GM18951 (cell line): ENCODE results near the gene THOP1.

Source experiments
- POLR2A ChIP-seq: IDR thresholded peaks from 4 replicates; pipeline ENCODE4 v1.6.1; 2011; ENCODE audit warnings: mild to moderate bottlenecking; ENCODE audit not compliant: insufficient read length, insufficient read depth; ENCODE audit errors: extremely low read depth
- in situ Hi-C: fragments of 300-500 bp; cut with MboI; formaldehyde crosslinking; loops from one replicate; pipeline ENCODE4 v1.12.0; 2022; ENCODE audit warnings: low sequenced_read_pairs, mixed read lengths, inconsistent platforms; ENCODE audit not compliant: unreplicated experiment

Gene THOP1

DNA sequence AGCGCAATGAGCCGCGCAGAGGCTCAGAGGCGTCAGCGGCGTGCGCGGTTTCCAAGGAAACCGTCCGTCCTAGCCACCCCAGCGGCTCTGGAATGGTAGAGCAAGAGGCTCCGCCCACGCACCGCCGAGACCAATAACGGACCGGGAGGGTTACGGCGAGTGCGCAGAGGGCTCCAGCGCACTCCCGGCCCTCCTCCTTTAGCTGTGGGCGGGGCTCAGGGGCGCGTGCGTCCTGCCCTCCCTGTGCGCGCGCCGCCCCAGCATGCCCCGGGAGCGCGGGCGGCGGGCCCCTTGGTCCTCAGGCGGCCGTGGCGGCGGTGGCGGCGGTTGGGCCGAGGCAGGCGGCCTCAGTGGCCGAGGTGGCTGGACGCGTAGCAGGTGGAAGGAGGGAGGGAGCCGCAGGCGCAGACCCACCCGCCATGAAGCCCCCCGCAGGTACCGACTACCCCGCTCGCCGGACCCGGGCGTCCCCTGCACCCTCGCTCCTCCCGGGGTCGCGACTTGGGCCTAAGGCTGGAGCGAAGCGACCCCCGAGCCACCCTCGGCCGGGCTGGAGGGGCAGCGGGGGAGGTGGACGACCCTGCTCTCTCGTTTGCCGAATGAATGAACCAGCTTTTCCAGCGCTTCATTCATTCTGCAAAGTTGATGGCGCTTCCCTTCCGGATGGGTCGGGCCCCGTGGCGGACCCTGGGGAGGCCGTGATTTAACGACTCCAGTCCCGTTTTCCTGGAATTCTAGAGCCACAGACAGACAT is at the start of gene THOP1:
TSS of gene THOP1 (plus strand) at position 260 of the 754 bp plus-strand sequence. CDS start at position 420, 160 bp downstream.
- TF ChIP-seq POLR2A = peak; percentile 98
- in situ Hi-C loops = no loop called here

- no peak for TF ChIP-seq POLR2A
- in situ Hi-C loops = no loop called here
Measured at GRCh38 chr19:2736550-2737190, 48.6 kb upstream of the THOP1 start.

DNA sequence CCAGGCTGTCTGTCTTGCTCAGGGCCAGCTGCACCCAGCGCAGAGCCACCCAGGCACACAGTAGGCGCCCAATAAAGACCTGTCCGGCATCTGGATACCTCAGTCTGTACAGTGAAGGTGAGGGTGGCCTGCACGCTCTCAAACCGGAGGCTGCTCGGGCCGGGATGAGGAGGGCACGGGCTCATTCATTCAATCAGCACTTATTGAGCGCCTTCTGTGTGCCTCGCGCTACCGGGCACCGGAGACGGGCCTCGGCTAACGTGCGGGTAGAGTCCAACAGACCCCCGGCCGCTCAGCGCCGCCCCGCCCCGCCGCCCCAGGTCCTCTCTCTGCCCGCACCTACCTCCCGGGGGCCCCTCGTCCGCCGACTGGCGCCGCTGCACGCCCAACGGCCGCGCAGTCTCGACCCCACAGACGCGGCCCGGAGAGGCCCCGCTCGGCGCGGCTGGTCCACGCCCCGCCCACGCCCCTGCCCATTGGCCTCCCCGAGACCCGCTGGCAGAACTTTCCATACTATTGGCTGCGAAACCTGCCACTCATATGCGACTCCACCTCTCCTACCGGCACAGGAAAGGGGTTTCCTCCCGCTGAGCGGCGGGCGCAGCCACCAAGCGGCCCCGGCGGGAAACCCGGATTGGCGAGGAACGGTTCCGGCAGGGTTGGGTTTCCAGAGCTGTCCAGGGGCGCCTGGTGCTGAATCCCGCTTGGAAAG is 45.5 kb upstream of the THOP1 start, which contains the start of gene SLC39A3:
TSS of gene SLC39A3 (minus strand) at position 416 of the 712 bp plus-strand sequence. CDS start 2,760 bp downstream, outside the sequence.
- peak; percentile 76 for TF ChIP-seq POLR2A
- in situ Hi-C loops = no loop called here

- in situ Hi-C loops = no loop called here
- TF ChIP-seq POLR2A = no peak
Measured at GRCh38 chr19:2740314-2740656, 45.0 kb upstream of the THOP1 start.

DNA sequence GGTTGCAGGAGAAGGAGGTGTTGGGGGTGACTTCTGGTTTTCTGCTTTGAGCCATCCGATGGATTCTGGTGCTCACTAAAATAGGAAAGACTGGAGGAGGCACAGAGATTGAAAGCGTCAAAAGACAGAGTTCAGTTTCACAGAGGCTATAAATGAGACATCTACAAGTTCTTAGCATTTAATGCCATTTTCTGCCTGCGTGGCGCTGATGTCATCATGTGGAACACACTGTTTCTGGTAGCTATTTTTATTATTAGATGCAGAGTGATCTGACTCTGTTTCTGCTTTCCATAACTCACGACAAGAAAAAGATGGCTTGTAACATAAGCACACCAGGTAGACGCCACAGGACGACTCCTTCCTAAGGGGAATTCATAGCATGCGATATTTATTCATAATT is 42.2 kb upstream of the THOP1 start:
- TF ChIP-seq POLR2A = no peak
- in situ Hi-C loops = no loop called here

DNA sequence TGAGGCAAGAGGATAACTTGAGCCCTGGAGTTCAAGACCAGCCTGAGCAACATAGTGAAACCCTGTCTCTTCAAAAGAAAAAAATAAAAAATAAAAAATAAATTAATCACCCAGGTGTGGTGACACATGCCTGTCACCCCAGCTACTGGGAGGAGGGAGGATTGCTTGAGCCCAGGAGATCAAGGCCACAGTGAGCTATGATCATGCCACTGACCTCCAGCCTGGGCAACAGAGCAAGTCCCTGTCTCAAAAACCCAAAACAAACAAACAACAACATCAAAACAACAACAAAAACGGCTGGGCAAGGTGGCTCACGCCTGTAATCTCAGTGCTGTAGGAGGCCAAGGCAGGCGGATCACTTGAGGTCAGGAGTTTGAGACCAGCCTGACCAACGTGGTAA is 41.2 kb upstream of the THOP1 start:
- in situ Hi-C loops = no loop called here
- no peak for TF ChIP-seq POLR2A

DNA sequence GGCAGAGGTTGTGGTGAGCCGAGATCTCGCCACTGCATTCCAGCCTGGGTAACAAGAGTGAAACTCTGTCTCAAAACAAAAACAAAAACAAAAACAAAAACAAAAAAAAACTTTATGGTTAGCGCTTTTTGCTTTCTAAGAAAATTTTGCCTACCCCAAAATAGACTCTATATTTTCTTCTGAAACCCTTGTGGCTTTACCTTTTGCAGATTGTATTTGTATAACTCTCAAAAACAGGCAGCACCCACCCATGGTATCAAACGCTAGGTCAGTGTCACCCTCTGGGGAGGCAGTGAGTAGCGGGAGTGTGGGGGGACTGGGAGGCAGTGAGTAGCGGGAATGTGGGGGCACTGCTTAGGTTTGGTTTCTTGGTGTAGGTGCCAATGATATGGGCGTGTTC is 38.0 kb upstream of the THOP1 start:
- no peak for TF ChIP-seq POLR2A
- in situ Hi-C loops = loop anchor here (5.0 kb wide), 1 partner anchor 100 kb away; no protein-coding TSS in a partner anchor

GRCh38 chr19:2750808-2751437 is 34.4 kb upstream of the THOP1 start:
- in situ Hi-C loops = no loop called here
- no peak for TF ChIP-seq POLR2A

GRCh38 chr19:2751438-2751830 is 33.9 kb upstream of the THOP1 start:
- in situ Hi-C loops = no loop called here

DNA sequence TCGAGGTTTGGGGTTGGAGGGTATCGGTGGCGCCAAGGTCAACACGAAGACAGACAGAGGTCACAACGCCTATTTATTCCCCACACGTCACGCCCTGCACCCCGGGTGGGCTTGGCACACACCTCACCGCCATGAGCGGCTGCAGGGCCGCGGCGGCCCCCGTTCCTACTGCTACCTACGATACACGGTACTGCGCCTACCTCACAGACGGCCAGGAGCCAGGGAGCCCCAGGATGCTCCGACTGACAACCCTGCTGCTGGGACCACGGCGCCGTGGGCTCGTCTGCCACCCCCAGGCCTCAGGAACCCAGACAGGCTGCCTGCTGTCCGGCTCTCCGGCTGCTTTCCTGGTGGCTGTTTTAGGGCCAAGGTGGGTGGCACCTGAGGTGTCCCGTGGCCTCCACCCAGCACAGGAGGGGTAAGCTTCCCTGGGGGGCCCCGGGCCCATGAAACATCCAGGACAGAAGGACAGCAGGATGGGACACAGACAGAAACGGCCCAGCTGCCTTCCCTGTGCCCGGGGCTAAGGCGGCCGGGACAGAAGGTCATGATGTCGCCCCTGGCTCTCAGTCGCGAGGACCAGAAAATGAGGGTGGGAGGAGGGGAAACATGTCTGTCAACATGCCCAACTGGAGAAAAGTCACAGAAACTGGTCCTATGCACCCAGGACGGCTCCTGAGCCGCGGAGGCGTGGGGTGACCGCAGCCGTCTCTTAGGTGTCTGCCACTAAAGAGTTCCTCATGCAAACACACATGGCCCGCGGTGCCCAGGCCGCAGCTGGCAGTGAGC is 30.4 kb upstream of the THOP1 start:
- in situ Hi-C loops = no loop called here
- TF ChIP-seq POLR2A = no peak

More at GRCh38 chr19:2751438-2751830, 33.9 kb upstream of the THOP1 start:
- TF ChIP-seq POLR2A = no peak

GRCh38 chr19:2755448-2755705 is 29.9 kb upstream of the THOP1 start:
- in situ Hi-C loops = no loop called here

GRCh38 chr19:2755811-2756210 is 29.5 kb upstream of the THOP1 start:
- in situ Hi-C loops = no loop called here
- TF ChIP-seq POLR2A = no peak

More at GRCh38 chr19:2755448-2755705, 29.9 kb upstream of the THOP1 start:
- TF ChIP-seq POLR2A = no peak
